Right cardiac atrium (tissue), 5 donors: ENCODE results near the gene ARL17A. TPM values are rescaled to one million over a fixed set of nuclear protein-coding genes. Genes with fewer than 3 reads are reported as not detected.
"Not testable (repeated sequence)": the region's sequence is repeated elsewhere in the genome, so short reads cannot be mapped to it uniquely, and the experiment has no call there.

Experiments used
- ATAC-seq, 2 donors: fragments of 200-7000 bp; cut with Tn5 transposase; one replicate each; pipeline versions ENCODE4 v1.8.0 to v1.9.1; 2020; ENCODE audit warnings: moderate library complexity in 2 of 2, mild to moderate bottlenecking in 1 of 2
- DNase-seq, 3 donors: peaks; one replicate each; pipeline ENCODE4 v3.0.0-alpha.2; 2020
- H3K27ac ChIP-seq: one replicate; pipeline ENCODE4 v1.5.1; 2013; ENCODE audit warnings: mild to moderate bottlenecking, low read length, control low read depth, moderate library complexity
- H3K27me3 ChIP-seq: one replicate; pipeline ENCODE4 v1.6.1; 2013; ENCODE audit not compliant: control insufficient read depth, insufficient read depth
- H3K4me1 ChIP-seq: one replicate; pipeline ENCODE4 v1.6.1; 2013; ENCODE audit warnings: low read length; ENCODE audit not compliant: control insufficient read depth, insufficient read depth
- H3K4me3 ChIP-seq: one replicate; pipeline ENCODE4 v1.5.1; 2013; ENCODE audit warnings: low read length, control low read depth
- H3K9me3 ChIP-seq: one replicate; pipeline ENCODE4 v1.6.1; 2013; ENCODE audit warnings: low read length; ENCODE audit not compliant: control insufficient read depth
- WGBS: extraction: QIAGEN DNeasy Blood & Tissue Kit; methylation state at CpG from one replicate; pipeline ENCODE4 v1.1.7; 2013; 5-methylcytosine and 5-hydroxymethylcytosine counted together
- intact Hi-C, 4 donors: fragments of 100-400 bp; cut with DNase I; formaldehyde crosslinking; loops; one replicate each; pipeline versions ENCODE4 v1.11.0 to v1.14.0; 2022 to 2023
- long read RNA-seq, 4 donors: library from polyadenylated mRNA; unstranded; transcript quantifications; one replicate each; pipeline ENCODE4 v2.0.0, GENCODE V29; 2020 to 2021
- polyA plus RNA-seq: library from polyadenylated mRNA; stranded (reverse); fragments of 200-250 nt; gene quantifications from one replicate; pipeline ENCODE4 v1.2.3, GENCODE V29; 2013
- total RNA-seq, 4 donors: library from RNA; stranded (reverse); fragmentation: NEBNext Ultra II Directional; extraction: Animal tissue kit (Norgen Biotek cat#: 25700); gene quantifications; one replicate each; pipeline ENCODE4 v1.2.1, GENCODE V29; 2021
- donor health status: healthy with polysubstance abuse.
- donor health status: DM: no; HTN: yes; CAD: no.
- donor health status: DM: no; HTN: no; CAD: no.
- donor health status: DM: no; HTN: yes; CAD: no; lungs with severe emphysema.
- donor health status: DM: yes; HTN: yes; CAD: no.

ARL17A gene
- total RNA-seq = 10 to 100 TPM in 2 of 4 donors, 1 to 10 TPM in 2; 7.4 to 16.9 (median 11.0) TPM
- polyA plus RNA-seq = 6.3 TPM
- long read RNA-seq, donor 1, partial matches to known transcripts = 0 of 24 reads
- long read RNA-seq, donor 1, other reads (novel, unspliced or antisense) = 23 of 24 reads
- long read RNA-seq, donor 2, partial matches to known transcripts = 0 of 9 reads
- long read RNA-seq, donor 2, other reads (novel, unspliced or antisense) = 7 of 9 reads
- long read RNA-seq, donor 3, transcript ARL17A-202 (4 exons, 3,945 nt) = major isoform, 13 of 31 reads
- long read RNA-seq, donor 3, partial matches to known transcripts = 0 of 31 reads
- long read RNA-seq, donor 3, other reads (novel, unspliced or antisense) = 13 of 31 reads
- long read RNA-seq, donor 4, partial matches to known transcripts = 0 of 9 reads
- long read RNA-seq, donor 4, other reads (novel, unspliced or antisense) = 7 of 9 reads

GRCh38 chr17:46579083-46580075 is at the start of gene ARL17A:
ARL17A (minus strand) TSS chr17:46579691; CDS start chr17:46576322, 3,369 bp downstream.
- intact Hi-C loops, H3K4me1 ChIP-seq, H3K9me3 ChIP-seq, H3K27me3 ChIP-seq, H3K27ac ChIP-seq: not testable (repeated sequence)
- peak within 1 kb of the TSS; percentile 38 for H3K4me3 ChIP-seq
- peak; percentile 92 to 93 (median 93) for DNase-seq
- 0% methylated on average over 12 of the region's 65 CpGs for WGBS
- ATAC-seq = peak; percentile 98 to 99

GRCh38 chr17:46628753-46629436 is 49.4 kb upstream of the ARL17A start:
- ATAC-seq, DNase-seq, H3K9me3 ChIP-seq, intact Hi-C loops, H3K27me3 ChIP-seq, H3K27ac ChIP-seq, H3K4me3 ChIP-seq, H3K4me1 ChIP-seq: not testable (repeated sequence)
- WGBS = no CpG with 5 or more reads among the region's 5 CpGs

- intact Hi-C loops, H3K4me3 ChIP-seq, H3K27me3 ChIP-seq, H3K9me3 ChIP-seq, DNase-seq, H3K4me1 ChIP-seq, ATAC-seq, H3K27ac ChIP-seq: not testable (repeated sequence)
- no CpG with 5 or more reads among the region's 2 CpGs for WGBS
Measured at GRCh38 chr17:46627452-46627851, 48.0 kb upstream of the ARL17A start.

GRCh38 chr17:46624726-46625125 is 45.2 kb upstream of the ARL17A start:
- intact Hi-C loops, H3K9me3 ChIP-seq, DNase-seq, ATAC-seq, H3K4me1 ChIP-seq, H3K27me3 ChIP-seq, H3K27ac ChIP-seq, H3K4me3 ChIP-seq: not testable (repeated sequence)
- no CpG with 5 or more reads among the region's 5 CpGs for WGBS

GRCh38 chr17:46623790-46624189 is 44.3 kb upstream of the ARL17A start:
- intact Hi-C loops, H3K4me3 ChIP-seq, H3K27me3 ChIP-seq, ATAC-seq, DNase-seq, H3K27ac ChIP-seq, H3K9me3 ChIP-seq, H3K4me1 ChIP-seq: not testable (repeated sequence)
- WGBS = no CpG with 5 or more reads among the region's 2 CpGs

- no CpG with 5 or more reads among the region's 1 CpG for WGBS
Measured at GRCh38 chr17:46618975-46619374, 39.5 kb upstream of the ARL17A start.

GRCh38 chr17:46617121-46617520 is 37.6 kb upstream of the ARL17A start:
- H3K4me3 ChIP-seq, intact Hi-C loops: not testable (repeated sequence)
- WGBS = no CpG with 5 or more reads among the region's 3 CpGs

More at GRCh38 chr17:46618975-46619374, 39.5 kb upstream of the ARL17A start:
- H3K27me3 ChIP-seq, ATAC-seq, DNase-seq, H3K27ac ChIP-seq, H3K4me1 ChIP-seq, intact Hi-C loops, H3K9me3 ChIP-seq, H3K4me3 ChIP-seq: not testable (repeated sequence)

GRCh38 chr17:46613876-46614275 is 34.4 kb upstream of the ARL17A start:
- WGBS = no CpG with 5 or more reads among the region's 1 CpG
- H3K4me3 ChIP-seq, DNase-seq, H3K9me3 ChIP-seq, intact Hi-C loops, H3K27ac ChIP-seq, H3K4me1 ChIP-seq, H3K27me3 ChIP-seq, ATAC-seq: not testable (repeated sequence)

More at GRCh38 chr17:46617121-46617520, 37.6 kb upstream of the ARL17A start:
- not testable (repeated sequence) for H3K4me1 ChIP-seq, H3K9me3 ChIP-seq, ATAC-seq, H3K27me3 ChIP-seq, DNase-seq, H3K27ac ChIP-seq

GRCh38 chr17:46611304-46611703 is 31.8 kb upstream of the ARL17A start:
- ATAC-seq, intact Hi-C loops, H3K9me3 ChIP-seq, H3K27me3 ChIP-seq, DNase-seq, H3K4me3 ChIP-seq, H3K27ac ChIP-seq, H3K4me1 ChIP-seq: not testable (repeated sequence)
- no CpG with 5 or more reads among the region's 2 CpGs for WGBS

- DNase-seq, H3K4me3 ChIP-seq, H3K9me3 ChIP-seq, H3K27me3 ChIP-seq, ATAC-seq, H3K27ac ChIP-seq, intact Hi-C loops, H3K4me1 ChIP-seq: not testable (repeated sequence)
Measured at GRCh38 chr17:46603125-46603524, 23.6 kb upstream of the ARL17A start.
